AML-193 (cell line): Measurements from ENCODE around the gene SNORC.
"Not testable (repeated sequence)": the region's sequence is repeated elsewhere in the genome, so short reads cannot be mapped to it uniquely, and the experiment has no call there.

Source experiments
- DNase-seq, 2 experiments: peaks; one replicate each; lab custom pipeline; 2025; lab: John Stamatoyannopoulos, UW

Gene SNORC

DNA sequence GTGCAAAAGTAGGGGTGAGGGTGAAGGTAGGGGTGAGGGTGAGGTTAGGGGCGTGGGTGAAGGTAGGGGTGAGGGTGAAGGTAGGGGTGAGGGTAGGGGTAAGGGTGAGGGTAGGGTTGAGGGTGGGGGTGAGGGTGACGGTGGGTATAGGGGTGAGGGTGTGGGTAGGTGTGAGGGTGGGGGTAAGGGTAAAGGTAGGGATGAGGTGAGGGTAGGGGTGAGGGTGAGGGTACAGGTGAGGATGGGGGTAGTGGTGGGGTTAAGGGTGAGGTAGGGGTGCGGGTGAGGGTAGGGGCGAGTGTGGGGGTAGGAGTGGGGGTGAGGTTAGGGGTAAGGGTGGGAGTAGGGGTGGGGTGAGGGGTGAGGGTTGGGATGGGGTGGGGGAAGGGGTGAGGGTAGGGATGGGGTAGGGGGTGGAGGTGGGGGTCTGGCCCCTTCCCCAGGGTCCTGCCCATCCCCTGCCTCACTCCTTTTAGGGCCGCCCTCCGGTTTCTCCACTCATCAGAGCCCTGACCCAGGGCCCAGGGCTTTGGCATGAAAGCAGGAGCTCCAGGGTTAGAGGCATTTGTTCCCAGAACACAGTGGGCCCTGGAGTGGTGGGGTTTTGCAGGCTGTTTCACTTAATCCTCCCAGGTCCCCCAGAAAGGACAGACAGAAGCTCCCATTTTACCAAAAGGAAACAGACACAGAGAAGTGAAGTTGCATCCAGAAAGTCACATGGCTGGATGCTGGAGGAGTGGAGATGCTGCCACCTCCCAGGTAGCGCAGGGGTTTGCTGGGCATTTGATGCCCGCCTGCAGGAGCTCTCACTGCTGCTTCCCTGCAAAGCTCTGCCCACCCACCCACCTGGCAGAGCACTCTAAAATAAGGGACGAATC lies 26.9 kb downstream of the SNORC start:
- no peak for DNase-seq

DNA sequence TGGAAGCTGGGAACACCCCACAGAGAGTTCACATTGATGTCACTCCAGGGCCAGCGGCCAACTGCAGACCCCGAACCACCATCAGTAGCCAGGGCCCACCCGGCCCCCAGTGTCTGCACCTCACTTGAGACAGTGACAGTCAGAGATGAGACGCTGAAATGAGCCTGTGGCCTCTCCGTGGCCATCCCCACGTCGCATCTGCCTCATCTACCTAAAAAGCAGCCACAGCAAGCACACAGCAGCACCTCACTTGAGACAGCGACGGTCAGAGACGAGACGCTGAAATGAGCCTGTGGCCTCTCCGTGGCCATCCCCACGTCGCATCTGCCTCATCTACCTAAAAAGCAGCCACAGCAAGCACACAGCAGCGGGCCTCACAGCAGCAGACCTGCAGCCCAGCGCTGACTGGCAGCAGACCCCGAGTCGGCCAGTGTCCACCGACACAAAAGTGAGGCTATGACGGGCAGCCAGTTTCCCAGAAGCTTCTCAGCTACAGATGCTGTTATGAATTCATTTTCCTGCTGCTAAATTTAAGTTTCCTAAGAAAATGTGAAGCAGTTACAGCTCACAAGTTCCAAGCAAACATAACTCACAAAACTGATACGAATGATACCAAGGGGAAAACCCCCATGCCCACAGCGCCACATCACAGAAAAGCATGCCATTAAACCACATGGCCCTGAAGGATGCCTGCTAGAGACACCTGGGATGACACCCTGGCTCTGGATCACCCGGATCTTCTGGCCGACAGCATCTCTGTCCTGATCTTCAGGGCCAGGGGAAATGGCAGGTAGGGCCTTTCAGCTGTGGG lies 27.7 kb downstream of the SNORC start:
- DNase-seq = no peak

DNA sequence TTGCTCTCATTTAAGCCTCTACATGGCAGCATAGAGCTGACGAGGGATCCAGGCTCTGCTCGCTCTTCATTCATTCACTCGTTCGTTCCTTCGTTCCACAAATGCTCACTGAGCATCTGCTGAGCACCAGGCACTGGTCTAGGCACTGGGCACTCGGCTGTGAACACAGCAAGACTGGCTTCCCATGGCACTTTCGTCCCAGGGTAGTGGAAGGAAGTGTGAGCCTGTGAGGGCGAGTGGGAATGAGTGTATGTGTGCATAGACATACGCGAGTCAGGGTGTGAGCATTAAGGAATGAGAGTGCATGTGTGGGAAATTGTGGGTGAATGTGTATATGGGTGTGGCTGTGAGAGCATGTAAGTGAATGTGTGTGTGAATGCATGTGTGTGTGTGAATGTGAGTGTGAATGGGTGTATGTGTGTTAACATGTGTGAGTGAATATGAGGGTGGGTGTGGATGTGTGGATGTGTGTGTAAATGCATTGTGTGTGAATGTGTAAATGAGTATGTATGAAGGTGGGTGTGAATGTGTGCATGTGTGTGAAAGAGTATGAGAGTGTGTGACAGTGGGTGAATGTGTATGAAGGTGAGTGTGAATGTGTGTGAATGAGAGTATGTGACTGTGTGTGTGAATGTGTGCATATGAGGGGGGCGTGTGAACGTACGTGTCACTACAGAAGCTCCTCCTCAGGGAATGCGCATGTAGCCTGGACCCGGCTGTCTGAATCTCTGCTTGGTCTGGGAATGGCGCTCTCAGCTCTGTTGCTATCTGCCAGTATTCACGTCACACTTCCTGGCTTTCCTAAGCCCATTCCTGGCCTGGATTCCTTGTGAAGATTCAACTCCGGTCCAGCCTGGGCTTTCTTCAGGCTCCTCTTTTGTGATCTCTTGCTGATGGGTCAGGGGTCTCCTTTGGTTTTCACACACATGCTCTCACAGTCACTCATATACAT lies 28.8 kb downstream of the SNORC start:
- no peak for DNase-seq

GRCh38 chr2:232900811-232901735 lies 31.0 kb downstream of the SNORC start:
- no peak for DNase-seq

DNA sequence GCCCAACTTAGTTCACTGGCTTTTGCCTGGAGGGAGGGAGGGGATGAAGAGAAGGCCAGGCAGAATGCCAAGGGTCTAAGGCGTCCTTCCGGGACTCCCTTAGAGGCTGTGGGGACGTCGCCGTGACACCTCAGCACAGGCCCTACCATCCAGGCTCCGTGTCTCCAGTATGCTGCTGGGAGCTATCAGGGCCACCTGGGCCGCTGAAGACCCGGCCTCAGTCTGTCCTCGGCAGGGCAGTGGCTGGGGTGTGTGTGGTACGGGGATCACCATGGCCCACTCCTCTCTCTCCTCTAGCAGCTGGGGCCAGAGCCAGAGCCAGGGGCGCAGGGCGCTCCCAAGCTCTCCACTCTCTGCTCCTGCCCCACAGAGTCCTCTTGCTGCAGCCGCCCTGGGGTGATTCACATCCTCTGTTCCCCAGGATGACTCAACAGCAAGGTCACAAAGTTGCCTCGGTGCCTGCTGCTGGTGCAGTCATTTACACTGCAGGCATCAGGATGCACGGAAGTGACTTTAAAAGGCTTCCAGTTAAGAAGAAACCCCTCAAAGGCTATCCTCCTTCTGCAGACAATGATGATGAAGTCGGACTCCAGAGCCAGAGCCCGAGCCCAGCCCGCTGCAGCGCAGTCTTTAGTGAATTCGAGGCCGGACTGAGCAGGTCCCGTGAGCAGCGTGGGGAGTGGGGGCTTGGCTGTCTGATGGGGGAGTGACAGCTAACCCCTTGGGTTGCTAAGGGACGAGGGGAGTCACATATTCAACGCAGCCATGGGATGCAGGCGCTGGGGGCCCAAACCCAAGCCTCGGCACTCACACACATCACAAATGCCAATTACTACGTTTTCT lies 31.9 kb downstream of the SNORC start:
- DNase-seq = peak; percentile 3 to 27

GRCh38 chr2:232903989-232904388 lies 33.9 kb downstream of the SNORC start:
- no peak for DNase-seq

DNA sequence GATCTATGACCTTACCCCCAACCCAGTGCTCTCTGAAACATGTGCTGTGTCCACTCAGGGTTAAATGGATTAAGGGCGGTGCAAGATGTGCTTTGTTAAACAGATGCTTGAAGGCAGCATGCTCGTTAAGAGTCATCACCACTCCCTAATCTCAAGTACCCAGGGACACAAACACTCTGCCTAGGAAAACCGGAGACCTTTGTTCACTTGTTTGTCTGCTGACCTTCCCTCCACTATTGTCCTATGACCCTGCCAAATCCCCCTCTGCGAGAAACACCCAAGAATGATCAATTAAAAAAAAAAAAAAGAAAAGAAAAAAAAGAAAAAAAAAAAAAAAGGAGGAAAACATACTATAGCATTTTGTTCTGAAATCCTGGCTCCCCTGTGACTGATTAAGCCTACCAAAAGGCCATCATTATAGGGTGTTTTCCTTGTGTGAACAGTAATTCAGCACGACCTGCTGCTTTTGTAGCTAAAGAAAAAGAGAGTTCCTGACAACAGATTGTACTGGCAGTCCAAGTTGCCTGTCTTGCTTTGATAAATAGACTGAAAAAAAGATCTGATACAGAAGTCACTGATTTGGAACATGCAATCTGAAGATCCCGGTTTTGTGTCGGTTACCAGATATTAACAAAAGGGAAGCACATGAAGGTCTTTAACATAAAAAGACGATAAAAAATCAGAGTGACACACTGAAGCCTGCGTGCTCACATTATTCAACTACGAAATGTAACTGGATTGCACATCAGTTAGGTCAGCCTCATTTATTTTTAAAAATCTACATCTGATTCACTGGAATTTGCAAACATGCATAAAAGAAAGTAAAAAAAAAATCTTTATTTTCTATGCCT lies 37.0 kb downstream of the SNORC start:
- not testable (repeated sequence) for DNase-seq

- DNase-seq = not testable (repeated sequence)
These were observed 37.6 kb downstream of the SNORC start for GRCh38 chr2:232907718-232908085.

- no peak for DNase-seq
These were observed 38.6 kb downstream of the SNORC start for GRCh38 chr2:232908695-232909094.

- DNase-seq = no peak
These were observed 40.3 kb downstream of the SNORC start for GRCh38 chr2:232910376-232910775.

DNA sequence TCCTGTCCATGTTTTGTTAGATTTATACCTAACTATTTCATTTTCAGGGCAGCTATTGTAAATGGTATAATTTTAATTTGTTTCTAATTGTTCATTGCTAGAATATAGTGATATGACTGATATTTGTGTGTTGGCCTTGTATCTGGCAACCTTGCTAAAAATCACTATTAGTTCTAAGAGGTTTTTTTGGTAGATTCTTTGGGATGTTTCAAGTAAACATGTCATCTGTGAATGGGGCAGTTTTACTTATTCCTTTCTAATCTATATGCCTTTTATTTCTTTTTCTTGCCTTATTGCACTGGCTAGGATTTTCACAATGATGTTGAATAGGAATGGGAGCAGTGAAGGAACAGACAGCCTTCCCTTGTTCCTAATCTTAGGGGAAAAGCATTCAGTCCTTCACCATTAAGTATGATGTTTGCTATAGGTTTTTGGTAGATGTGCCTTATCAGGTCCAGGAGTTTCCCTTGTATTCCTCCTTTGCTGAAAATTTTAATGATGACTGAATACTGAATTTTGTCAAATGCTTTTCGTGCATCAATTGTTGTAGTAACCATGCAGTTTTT lies 41.7 kb downstream of the SNORC start:
- DNase-seq = no peak

- no peak for DNase-seq
These were observed 43.8 kb downstream of the SNORC start for GRCh38 chr2:232913903-232914302.

GRCh38 chr2:232919141-232919540 lies 49.1 kb downstream of the SNORC start:
- DNase-seq = no peak

DNA sequence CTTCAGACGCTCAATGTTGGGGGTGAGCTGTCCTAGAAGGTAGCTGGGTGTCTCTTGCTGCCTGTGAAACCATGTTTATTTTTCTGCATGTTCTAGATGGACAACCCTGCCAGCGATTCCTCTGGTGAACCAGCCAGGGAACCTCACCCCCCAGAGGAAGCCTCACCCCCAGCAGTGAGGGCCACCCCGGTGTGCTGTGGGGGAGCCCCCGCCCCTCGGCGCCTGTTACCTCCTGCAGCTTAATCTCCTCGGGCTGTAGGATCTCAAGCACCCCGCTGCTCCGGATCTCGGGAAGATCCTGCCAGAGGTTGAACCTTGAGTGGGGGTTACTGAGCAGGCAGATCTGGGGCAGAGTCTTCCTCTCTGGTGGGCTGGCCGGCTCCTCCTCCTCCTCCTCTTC lies 50.0 kb downstream of the SNORC start:
- no peak for DNase-seq

DNA sequence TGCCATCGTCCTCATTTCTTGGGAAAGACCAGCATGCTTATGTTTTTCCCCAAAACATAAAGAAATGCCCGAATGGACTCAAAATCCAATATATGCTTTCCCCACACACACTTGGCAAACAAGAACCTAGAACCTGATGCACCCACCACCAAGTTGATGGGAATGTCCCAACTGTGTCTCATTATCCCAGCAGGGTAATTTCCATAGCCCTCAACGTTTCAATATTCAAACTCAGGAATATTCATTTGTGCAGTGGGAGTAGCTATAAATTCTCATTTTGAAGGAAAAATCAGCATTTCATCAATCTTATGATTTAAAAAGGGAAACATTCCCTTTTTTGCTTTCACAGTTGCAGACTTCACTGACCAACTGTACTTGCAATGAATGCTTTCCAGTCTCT lies 50.7 kb downstream of the SNORC start:
- no peak for DNase-seq

GRCh38 chr2:232924433-232924832 lies 54.4 kb downstream of the SNORC start:
- no peak for DNase-seq

DNA sequence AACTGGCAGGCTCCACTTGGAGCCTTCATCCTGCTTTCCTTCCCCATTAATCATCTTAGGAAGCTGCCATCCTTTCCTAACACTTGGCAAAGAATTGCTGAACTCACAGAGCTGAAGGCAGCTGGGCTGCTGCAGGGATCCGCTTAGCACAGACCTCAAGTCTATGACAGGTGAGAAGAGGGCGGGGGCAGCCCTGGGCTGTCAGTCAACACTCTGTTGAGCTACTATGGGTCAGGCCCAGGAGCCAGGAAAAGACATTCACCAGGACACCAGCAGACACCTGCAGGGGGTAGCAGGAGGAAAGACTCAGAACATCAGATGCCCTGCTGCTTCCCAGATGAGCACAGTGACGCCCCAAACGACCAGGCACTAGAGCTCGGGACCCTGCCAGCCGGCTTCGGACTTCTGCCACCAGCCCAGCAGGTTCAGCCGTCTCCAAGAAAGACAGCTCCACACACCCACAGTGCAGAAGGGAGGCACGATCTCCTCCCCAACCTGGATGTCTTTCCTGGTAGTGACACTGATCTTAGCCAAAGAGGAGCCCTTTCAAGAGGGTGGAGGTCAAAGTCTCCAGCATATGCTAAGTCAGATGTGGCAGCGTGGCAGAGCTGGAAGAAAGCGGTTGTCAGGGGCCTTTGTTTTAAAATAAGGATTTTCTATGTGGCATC lies 55.2 kb downstream of the SNORC start:
- DNase-seq = no peak

GRCh38 chr2:232925821-232926156 lies 55.7 kb downstream of the SNORC start:
- DNase-seq = no peak
